GM21723 (cell line): Measurements from ENCODE around the gene OBSCN.

Source experiments
- ATAC-seq: cut with Tn5 transposase; IDR thresholded peaks from one replicate; pipeline ENCODE4 v1.9.1; 2021; ENCODE audit warnings: mild to moderate bottlenecking, moderate library complexity; ENCODE audit not compliant: unreplicated experiment

OBSCN gene

GRCh38 chr1:228316589-228317387, 108.9 kb downstream of the OBSCN start:
- no peak for ATAC-seq

- ATAC-seq: no peak
Measured at GRCh38 chr1:228317411-228317828, 109.6 kb downstream of the OBSCN start.

GRCh38 chr1:228317891-228318810, 110.3 kb downstream of the OBSCN start:
- no peak for ATAC-seq

GRCh38 chr1:228318823-228319241, 111.0 kb downstream of the OBSCN start:
- no peak for ATAC-seq

DNA sequence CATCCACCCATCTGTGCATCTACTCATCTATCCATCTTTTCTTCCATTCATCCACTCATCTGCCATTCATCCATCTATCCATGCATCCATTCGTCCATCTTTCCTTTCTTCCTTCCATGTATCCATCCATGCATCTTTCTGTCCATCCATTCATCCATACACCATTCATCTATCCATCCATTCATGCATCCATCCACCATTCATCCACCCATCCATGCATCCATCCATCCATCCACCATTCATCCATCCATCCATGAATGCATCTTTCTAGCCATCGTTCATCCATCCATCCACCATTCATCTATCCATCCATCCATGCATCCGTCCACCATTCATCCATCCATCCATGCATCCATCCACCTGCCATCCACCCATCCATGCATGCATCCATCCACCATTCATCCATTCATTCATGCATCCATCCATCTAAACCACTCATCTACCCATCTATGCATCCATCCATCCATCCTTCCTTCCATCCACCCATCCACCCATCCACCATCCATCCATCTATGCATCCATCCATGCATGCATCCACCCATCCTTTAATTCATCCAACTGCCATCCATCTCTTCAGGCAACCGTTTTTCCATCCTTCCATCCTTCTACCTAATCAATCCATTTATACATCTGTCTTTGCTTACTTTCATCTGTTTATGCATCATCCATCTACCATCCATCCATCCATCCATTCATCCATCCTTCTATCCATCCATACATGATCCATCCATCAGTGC, 111.7 kb downstream of the OBSCN start:
- no peak for ATAC-seq

DNA sequence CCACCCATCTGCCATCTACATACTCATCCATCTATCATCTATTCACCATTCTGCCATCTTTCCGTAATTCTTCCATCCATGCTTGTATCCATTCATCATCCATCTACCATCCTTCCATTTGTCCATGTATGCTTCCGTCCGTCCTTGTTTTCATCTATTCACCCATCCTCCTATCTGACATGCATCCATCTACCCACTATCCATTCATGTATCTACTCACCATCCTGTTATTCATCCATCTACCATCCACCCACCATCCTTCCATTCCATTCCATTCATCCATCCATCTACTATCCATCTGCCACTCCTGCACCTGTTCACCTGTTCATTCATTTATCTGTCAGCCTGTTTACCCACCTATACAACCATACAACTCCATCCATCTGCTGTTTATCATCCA, 112.5 kb downstream of the OBSCN start:
- ATAC-seq: no peak

- ATAC-seq: no peak
Measured at GRCh38 chr1:228321435-228321834, 113.6 kb downstream of the OBSCN start.

DNA sequence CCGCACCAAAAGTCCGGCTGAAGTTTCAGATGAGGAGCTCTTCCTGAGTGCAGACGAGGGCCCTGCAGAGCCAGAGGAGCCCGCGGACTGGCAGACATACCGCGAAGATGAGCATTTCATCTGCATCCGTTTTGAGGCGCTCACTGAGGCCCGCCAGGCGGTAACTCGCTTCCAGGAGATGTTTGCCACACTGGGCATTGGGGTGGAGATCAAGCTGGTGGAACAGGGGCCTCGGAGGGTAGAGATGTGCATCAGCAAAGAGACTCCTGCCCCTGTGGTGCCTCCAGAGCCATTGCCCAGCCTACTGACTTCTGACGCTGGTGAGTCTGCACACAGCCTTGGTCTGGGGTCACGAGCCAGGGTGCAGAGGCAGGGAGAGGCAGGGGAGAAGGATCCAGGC, 114.1 kb downstream of the OBSCN start:
- ATAC-seq: no peak

DNA sequence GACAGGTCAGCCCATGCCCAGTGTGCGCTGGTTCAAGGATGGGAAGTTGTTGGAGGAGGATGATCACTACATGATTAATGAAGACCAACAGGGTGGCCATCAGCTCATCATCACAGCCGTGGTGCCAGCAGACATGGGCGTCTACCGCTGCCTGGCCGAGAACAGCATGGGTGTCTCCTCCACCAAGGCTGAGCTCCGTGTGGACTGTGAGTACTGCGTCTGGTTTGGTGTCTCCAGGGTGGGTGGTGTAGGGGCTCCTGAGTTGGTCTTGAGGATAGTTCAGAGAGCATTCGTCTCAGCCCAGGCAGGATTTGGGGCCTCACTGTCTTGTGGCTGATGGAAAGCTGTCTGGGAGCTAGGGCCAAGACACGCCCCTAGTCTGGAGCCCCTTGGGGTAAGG, 115.6 kb downstream of the OBSCN start:
- no peak for ATAC-seq

DNA sequence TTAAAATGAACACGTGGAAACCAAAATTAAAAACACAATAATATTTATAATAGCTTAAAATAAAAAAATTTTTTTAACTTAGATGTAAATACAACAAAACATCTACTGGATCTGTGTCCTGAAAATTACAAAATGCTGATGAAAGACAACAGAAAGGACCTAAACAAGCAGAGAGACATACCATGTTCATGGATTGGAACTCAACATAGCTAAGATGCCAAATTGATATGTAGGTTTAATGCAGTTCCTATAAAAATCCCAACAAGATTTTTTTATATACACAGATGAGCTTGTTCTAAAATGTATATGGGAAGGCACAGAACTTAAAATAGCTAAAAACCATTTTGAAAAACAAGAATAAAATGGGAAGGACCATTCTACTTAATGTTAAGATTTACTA, 117.4 kb downstream of the OBSCN start:
- ATAC-seq: no peak

DNA sequence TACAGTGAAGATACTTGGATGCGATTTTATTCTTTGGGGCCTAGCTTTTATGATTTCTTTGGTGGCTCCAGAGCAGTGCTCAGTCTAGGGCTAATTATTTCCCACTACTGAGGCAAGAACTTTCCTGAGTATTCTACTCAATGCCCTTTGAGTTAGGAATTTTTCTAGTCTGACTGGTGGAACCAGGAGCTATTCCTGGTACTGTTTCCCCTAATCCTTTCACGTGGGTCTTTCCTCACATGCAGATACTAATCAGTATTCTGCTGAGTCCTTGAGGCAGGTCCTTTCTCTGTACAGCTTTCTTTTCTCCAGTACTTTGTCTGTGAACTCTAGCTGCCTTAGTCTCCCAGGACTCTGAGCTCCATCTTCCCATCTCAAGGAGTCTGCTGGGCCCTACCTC, 122.0 kb downstream of the OBSCN start:
- no peak for ATAC-seq

DNA sequence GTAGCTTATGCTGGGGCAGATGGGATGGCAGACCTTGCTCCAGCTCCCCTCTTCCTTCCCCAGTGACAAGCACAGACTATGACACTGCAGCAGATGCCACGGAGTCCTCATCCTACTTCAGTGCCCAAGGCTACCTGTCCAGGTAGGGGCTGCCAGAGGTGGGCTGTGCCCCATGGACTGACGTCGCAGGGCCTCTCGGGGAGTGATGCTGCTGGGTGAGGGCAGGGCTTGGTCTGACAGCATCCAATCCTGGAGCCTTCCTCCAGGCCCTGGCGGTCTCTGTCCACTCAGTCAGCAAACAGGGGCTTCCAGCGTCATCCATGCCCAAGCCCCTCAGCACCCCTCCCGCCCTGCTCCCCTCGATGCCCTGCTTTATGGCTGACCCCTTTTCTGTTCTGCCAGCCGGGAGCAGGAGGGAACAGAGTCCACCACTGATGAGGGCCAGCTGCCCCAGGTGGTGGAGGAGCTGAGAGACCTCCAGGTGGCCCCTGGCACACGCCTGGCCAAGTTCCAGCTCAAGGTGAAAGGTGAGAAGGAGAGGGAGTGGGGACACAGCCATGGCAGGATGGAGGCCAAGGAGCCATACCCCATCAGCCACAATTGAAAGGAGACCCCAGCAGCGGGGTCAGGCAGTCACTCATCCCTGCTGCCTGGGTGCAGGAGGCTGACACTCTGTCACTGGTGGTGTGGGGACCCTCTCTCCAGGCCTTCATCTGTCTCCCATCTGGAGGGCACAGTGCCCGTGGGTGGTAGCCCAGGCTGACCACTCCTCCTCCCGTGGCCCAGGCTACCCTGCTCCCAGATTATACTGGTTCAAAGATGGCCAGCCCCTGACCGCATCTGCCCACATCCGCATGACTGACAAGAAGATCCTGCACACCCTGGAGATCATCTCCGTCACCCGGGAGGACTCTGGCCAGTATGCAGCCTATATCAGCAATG, 125.2 kb downstream of the OBSCN start:
- no peak for ATAC-seq

- no peak for ATAC-seq
Measured at GRCh38 chr1:228333739-228334115, 125.9 kb downstream of the OBSCN start.

DNA sequence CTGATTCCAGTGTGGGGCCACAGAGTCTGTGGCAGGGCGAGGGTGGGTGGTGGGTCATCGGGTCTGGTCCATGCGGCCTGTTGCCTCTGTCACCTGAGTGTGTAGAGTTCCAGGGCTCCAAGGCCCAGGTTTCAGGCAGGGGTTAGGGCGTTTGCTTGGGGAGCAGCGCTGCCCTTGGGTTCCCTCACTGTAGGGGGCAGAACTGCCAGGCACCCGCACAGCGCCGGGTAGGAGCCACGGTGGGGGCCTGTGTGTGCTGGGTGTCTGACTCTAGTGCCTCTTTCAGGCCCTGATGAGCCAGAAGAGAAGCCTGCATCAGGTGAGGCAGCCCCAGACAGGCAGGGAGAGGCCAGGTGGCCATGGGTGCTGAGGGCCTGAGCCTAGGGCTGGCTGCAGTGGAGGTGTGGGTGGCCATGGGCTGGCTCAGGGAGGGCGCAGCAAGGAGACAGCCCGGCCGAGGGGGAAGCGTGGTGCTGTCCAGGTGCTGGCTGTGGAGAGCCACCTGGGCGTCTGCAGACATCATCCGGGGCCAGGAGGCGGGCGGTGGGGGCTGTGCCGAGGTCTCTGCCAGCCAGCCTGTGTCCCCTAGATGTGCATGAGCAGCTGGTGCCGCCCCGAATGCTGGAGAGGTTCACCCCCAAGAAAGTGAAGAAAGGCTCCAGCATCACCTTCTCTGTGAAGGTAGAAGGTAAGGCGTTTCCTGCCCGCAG, 126.5 kb downstream of the OBSCN start:
- ATAC-seq: no peak

DNA sequence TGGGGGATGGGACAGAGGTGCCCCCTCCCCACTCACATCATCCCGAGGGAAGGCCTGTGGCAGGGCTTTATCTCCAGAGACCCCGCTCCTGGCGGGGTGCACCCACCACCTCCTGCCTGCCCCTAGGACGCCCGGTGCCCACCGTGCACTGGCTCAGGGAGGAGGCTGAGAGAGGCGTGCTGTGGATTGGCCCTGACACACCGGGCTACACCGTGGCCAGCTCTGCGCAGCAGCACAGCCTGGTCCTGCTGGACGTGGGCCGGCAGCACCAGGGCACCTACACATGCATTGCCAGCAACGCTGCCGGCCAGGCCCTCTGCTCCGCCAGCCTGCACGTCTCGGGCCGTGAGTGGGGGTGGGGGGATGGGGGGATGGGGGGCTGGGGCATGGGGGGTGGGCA, 127.1 kb downstream of the OBSCN start:
- ATAC-seq: no peak

DNA sequence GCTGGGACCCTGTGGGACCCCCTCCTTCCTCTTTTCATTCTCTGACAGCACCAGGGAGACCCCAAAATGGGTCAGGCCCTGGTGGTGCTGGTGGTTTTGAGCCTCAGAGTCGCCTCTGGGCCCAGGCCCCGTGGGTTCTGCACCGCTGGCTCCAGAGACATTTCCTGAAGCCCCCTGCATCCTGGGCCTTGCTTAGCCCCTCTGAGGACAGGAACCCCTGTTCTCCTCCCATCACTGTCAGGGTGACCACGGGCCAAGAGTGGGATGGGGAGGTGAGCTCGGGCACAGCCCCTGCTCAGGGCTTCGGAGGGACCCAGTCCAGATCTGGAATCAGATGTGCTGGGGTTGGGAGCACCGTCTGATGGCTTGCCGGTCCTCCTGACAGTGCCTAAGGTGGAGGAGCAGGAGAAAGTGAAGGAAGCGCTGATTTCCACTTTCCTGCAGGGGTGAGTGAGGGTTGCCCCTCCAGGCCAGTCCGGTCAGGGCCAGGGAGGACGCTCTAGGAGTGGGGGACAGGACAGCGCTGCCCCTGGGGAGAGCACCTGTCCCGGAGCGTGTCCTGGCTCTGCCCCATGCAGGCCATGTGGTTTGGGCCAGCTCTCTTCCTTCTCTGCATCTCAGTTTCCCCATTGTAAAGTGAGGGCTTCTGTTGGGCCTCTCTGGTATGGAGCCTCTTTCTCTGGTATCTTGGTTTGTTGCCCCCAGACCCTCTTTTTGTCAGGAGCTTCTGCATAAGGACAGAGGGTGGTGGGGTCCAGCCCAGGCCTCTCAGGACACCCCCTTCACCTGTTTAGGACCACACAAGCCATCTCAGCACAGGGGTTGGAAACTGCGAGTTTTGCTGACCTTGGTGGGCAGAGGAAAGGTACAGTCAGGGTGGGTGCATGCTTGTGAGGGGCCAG, 127.8 kb downstream of the OBSCN start:
- ATAC-seq: no peak

GRCh38 chr1:228336308-228337030, 128.6 kb downstream of the OBSCN start:
- ATAC-seq: no peak

GRCh38 chr1:228337031-228337564, 129.3 kb downstream of the OBSCN start:
- no peak for ATAC-seq
